SK-N-DZ (cell line): Measurements from ENCODE around the gene ALG3.

Experiments
- DNase-seq: peaks from one replicate; pipeline ENCODE4 v3.0.0-alpha.2; 2015; ENCODE audit warnings: low spot score

Gene ALG3

DNA sequence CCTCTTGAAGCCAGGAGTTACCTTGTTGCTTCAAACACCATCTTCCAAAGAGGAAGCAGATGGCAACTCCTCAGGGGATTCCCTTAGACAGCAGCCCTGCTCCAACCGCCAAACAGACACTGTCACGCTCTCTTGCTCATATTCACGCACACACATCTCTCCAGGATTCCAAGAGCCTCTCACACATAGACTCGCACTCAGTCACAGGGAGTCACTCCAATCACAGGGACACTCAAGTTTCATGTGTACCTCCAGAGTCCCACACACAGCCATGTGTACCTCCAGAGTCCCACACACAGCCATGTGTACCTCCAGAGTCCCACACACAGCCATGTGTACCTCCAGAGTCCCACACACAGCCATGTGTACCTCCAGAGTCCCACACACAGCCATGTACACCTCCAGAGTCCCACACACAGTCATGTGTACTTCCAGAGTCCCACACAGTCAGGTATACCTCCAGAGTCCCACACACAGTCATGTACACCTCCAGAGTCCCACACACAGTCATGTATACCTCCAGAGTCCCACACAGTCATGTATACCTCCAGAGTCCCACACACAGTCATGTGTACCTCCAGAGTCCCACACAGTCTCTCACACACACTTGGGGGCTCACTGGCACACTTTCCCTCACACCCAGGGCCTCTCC, 13.3 kb downstream of the ALG3 start:
- DNase-seq: peak; percentile 67

DNA sequence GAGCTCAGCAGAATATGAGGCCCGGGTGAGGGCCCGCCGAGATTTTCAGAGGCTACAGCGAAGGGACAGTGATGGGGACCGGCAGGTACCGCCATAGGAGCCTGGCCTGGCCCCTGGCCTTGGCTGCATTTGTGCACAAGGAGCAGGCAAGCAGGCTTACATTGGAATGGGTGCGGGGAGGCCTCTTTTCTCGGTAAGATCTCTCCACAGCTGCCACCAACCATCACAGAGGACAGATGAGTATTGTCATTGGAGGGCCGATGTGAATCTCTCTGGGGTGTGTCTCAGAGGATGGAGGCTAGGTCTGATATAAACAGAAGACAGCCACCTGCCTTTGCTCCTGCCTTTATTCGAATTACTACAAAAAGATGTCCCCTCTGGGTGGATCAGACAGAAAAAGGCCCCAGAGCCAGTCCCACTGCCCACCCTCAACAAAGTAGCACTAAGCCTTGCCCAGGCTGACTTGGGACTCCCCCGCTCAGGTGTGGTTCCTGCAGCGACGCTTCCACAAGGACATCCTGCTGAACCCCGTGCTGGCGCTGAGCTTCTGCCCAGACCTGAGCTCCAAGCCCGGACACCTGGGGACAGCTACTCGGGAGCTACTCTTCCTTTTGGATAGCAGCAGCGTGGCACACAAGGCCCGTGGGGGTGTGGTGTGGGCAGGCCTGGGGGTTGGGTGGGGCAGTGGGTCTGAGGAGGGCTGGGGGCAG, 13.9 kb downstream of the ALG3 start:
- DNase-seq: no peak

DNA sequence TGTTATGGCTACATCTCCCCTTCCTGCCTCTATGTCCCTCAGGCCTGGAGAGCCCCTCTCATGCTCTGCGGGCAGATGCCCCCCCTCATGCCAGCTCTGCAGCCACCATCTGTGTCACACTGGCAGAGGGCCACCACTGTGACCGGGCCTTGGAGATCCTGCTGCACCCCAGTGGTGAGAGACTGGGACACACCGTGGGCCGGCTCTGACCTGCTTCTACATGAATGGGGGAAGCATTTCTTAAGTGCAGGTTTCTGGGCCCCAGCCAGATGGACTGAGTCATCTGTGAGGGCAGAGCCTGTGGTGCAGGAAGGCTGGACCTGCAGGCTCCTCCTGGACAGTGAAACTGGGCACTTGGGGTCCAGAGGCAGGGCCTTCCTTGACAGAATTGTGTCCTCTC, 14.5 kb downstream of the ALG3 start:
- no peak for DNase-seq

DNA sequence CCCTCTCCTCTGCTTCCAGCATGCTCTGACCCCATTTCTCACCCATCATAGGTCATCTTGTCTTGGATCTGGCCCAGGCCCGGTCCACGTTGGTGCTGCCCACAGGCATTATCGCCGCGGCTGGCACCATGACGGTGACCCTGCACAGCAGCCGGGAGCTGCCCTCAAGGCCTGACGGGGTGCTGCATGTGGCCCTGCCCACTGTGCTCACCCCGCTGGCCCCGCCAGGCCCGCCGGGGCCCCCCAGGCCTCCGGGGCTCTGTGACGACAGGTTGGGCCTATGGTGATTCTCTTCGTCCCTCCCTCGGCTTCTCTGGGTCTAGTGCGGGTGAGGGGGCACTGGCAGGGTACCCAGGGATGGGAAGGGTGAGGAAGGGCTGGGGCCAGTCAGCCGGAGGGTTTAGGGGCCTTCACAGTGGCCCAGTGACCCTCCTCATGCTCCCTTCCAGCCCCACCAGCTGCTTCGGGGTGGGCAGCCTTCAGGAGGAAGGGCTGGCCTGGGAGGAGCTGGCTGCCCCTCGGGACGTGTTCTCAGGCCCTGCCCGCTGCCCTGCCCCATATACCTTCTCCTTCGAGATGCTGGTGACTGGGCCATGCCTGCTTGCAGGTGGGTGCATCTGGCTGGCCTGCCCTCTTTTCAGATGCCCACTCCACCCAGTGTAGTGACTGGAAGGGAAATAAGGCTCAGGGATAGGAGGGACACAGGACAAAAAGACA, 15.5 kb downstream of the ALG3 start:
- DNase-seq: no peak

GRCh38 chr3:184231671-184232070, 17.1 kb downstream of the ALG3 start:
- no peak for DNase-seq

- no peak for DNase-seq
These were observed 17.9 kb downstream of the ALG3 start for GRCh38 chr3:184230603-184231528.

- DNase-seq: no peak
These were observed 18.6 kb downstream of the ALG3 start for GRCh38 chr3:184230081-184230602.

DNA sequence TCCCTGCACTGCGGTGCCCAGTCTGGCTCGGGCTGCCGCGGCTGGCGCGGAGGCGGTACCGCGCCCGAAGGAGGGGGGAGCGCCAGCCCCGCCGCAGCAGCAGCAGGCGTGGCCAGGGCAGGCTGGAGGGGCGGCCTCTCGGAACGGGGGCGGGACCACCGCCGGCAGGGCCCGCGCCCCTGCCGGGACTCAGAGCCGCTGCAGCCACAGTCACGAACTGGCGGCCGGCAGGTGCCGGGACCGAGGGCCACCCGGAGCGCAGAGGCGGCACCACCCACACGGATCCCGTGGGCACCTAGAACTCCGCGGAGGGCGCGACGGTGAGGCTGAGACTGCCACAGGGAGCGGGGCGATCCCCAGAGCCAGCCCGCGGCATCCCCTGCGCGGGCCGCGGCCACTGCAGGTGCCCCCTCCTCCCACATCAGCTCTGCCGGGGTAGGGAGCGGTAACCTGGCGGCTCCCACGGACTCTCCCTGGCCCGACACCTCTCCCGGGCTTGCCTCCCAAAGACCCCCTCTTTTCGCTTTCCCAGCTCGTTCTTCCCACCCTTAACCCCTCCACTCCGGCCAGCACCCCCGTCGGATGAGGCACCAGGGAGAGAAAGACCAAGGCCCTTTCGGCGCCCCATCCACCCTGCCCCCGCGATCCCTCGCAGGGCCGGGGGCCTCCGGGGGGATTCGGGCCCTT, 19.2 kb downstream of the ALG3 start, which contains the start of gene VWA5B2:
VWA5B2 (plus strand) TSS at position 192 of the 687 bp plus-strand sequence. CDS start 944 bp downstream, outside the sequence.
- peak; percentile 85 for DNase-seq

DNA sequence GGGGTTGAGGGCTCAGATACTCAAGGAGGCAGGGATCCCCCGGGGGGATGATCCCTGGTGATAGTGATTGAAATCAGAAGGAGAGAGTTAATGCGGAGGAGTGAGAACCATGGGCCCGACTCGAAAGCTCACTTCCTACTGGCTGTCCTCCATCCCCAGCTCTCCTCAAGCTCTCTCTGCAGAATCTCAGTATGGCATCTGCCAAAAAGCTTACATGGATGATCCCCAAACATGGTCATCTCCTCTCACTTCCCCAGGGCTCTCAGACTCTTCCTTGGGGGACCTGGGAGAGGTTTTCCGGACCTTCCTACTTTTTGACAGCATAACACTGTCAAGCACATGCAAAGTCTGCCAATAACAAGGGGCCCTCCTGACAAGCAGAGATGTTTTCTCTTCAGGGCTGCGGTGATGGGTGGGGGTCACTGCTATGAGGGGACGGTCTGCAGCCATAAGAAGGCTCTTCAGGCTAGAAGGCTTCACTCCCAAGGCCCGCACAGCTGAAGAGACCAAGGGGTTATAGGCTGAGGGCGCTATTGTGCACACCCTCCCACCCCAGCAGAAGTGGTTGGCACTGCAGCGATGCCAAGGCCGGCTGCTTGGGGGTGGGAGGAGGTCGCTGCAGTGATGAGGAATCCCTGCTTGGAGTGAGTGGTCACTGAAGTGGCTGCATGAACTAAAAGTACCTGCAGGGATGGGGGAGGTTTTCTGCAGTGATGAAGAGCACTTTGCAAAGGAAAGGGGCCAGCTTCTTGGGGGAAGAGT, 20.2 kb downstream of the ALG3 start:
- DNase-seq: no peak

DNA sequence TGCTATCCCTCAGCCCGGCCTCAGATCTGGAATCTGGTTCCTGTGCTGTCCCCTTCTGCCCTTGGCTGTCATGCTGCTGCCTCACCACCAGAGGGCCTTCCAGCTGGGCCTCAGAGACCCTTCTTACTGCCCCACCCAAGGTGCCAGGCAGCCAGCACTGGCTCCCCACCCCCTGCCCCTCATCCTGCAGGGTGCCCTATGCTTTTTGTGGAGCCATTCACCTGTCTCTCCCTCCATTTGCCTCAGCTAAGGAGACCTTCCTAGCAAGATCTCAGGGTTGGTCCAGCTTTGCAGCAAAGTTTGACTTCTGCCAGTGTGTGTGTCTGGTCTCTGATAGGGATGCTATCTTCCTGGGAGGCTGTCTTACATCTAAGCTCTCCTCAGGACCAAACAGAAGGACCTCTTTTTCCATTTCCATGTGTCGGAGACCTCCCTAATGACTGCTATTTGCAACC, 21.3 kb downstream of the ALG3 start:
- peak; percentile 68 for DNase-seq

GRCh38 chr3:184223946-184224345, 24.8 kb downstream of the ALG3 start:
- DNase-seq: no peak

GRCh38 chr3:184222521-184222920, 26.2 kb downstream of the ALG3 start:
- DNase-seq: no peak

DNA sequence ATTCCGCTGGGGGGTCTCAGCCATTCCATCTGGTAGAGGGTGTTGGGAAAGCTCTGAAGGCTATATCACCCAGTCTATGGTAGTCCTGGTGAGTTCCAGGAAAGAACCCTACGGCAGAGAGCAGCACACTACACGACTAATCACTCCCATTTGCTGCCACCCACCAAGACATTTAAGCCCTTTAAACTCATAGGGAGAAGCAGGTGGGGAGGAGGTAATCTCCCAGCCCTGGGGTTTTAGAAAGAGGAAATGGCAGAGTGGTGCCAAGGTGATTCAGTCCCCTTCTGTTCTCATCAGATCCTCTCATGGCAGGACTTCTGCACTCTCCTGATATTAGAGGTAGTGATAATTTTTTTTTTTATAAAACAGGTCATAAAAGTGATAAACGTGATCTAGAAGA, 29.9 kb downstream of the ALG3 start:
- no peak for DNase-seq

GRCh38 chr3:184211718-184212117, 37.0 kb downstream of the ALG3 start:
- DNase-seq: peak; percentile 91

- peak; percentile 99 for DNase-seq
These were observed 37.5 kb downstream of the ALG3 start for GRCh38 chr3:184211297-184211696.

GRCh38 chr3:184209146-184209923, 39.4 kb downstream of the ALG3 start:
- DNase-seq: no peak

DNA sequence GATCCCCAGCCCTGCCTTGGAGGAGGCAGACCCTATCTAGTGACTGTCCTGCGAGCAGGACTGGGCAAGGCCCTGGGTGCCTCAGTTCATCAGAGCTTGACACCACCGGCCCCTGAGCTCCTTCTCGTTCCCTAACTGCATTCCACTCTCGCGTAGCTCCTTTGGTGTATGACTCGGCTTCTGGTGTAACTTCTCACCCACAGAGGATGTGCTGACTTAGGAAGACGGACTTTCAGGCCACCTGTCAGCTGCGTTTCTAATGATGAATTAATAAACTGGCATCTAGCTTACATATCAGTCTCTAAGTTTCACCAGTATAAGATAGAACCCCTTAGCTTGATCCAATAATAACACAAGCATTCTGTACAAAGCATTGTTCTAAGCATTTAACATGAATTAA, 45.2 kb downstream of the ALG3 start:
- no peak for DNase-seq

GRCh38 chr3:184200825-184201224, 47.9 kb downstream of the ALG3 start:
- DNase-seq: peak; percentile 45

DNA sequence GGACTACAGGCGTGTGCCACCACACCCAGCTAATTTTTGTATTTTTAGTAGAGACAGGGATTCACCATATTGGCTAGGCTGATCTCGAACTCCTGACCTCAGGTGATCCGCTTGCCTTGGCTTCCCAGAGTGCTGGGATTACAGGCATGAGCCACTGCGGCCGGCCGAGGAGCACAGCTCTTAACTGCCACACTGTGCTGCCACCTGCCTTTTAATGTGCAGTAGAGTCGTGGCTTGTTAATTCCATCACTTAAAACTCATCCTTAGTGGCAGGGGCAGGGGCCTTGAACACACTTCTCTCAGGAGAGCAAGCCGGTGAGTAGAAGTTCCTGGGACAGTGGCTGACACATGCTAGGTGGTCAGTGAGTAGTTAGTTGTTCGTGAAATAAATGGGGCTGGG, 50.3 kb downstream of the ALG3 start:
- no peak for DNase-seq
